HL-60 (cell line): Measurements from ENCODE around the gene ADAMTS2.

Source experiments
- DNase-seq, 2 experiments: peaks; one replicate each; pipeline ENCODE4 v3.0.0-alpha.2; 2010 to 2020; ENCODE audit warnings: low read depth in 1 of 2, low spot score in 1 of 2
- H3K27ac ChIP-seq: fragments of 250-450 bp; sonication (Bioruptor Pico); replicated peaks from 2 replicates; pipeline ENCODE4 v1.5.1; 2020; ENCODE audit warnings: mild to moderate bottlenecking, moderate library complexity
- H3K27me3 ChIP-seq: fragments of 250-450 bp; sonication (Bioruptor Pico); 2 replicates; pipeline ENCODE4 v1.5.1; 2021; ENCODE audit warnings: mild to moderate bottlenecking, moderate library complexity; ENCODE audit not compliant: insufficient read depth, poor library complexity, severe bottlenecking
- H3K4me3 ChIP-seq: replicated peaks from 2 replicates; pipeline ENCODE4 v1.5.1; 2011; ENCODE audit warnings: mild to moderate bottlenecking, control low read depth, low read length; ENCODE audit not compliant: insufficient read depth
- CTCF ChIP-seq: IDR thresholded peaks from one replicate; pipeline ENCODE4 v1.5.1; 2011; ENCODE audit warnings: low read length, control low read depth, inconsistent platforms; ENCODE audit not compliant: insufficient read depth
- GABPA ChIP-seq: IDR thresholded peaks from 2 replicates; pipeline ENCODE4 v1.6.1; 2012; ENCODE audit warnings: low read depth
- POLR2AphosphoS5 ChIP-seq: IDR thresholded peaks from 2 replicates; pipeline ENCODE4 v1.6.1; 2012; ENCODE audit warnings: low read depth
- SPI1 ChIP-seq: IDR thresholded peaks from 2 replicates; pipeline ENCODE4 v1.6.1; 2012; ENCODE audit warnings: low read depth, mild to moderate bottlenecking, borderline replicate concordance
- TF ChIP-seq, protein P1 (sequence below): IDR thresholded peaks from 2 replicates; pipeline ENCODE4 v1.6.1; 2012; ENCODE audit warnings: low read depth; ENCODE audit not compliant: insufficient replicate concordance

Gene ADAMTS2

DNA sequence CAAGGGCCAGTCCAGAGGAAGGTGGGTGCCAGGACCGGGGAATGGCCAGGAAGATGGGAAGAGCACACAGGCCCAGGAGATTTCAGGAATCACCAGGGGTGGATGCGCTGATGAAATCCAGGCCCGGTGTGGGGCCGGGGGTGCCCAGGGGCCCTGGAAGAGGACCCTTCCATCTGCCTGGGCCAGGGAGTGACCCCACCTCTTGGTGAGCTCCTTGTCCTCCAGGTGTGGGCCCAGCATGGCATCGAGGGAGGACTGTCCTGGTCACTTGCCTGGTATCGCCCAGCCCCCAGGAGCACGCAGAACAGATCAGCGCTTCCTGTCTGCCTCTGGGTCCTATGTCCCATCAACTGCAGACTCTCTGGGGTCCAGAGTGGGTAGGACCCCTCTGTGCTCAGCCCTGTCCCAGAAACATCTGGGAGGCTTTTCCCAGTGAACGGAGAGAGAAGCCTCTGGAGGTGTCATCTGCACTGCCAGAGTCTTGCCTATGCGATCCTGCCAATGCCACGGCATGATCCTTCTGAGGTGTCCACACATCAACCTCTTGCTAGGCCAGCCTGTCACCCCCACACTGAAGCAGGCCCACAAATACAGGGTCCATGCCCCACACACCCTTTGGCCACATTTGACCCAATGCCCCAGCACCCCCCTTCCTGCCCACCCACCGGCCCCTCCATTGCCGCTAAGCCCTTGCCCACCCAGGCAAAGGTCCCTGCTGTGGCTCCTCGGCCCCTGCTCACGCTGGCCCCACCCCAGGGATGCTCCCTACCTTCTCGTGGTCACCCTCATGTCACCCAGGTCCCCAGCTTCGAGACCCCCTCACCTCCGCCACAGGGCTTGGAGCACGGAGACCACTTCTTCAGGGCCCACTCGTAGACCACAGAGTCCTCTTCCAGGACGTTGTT is 217.9 kb downstream of the ADAMTS2 start:
- Histone ChIP-seq H3K27ac (no peak overlapping the region), H3K27me3 (no peaks in the 10 kb centered on the region), H3K4me3 (no peak overlapping the region)
- TF ChIP-seq POLR2AphosphoS5 (no peak), GABPA (no peak), SPI1 (no peak), CTCF (no peak)
- TF ChIP-seq, protein P1, sequence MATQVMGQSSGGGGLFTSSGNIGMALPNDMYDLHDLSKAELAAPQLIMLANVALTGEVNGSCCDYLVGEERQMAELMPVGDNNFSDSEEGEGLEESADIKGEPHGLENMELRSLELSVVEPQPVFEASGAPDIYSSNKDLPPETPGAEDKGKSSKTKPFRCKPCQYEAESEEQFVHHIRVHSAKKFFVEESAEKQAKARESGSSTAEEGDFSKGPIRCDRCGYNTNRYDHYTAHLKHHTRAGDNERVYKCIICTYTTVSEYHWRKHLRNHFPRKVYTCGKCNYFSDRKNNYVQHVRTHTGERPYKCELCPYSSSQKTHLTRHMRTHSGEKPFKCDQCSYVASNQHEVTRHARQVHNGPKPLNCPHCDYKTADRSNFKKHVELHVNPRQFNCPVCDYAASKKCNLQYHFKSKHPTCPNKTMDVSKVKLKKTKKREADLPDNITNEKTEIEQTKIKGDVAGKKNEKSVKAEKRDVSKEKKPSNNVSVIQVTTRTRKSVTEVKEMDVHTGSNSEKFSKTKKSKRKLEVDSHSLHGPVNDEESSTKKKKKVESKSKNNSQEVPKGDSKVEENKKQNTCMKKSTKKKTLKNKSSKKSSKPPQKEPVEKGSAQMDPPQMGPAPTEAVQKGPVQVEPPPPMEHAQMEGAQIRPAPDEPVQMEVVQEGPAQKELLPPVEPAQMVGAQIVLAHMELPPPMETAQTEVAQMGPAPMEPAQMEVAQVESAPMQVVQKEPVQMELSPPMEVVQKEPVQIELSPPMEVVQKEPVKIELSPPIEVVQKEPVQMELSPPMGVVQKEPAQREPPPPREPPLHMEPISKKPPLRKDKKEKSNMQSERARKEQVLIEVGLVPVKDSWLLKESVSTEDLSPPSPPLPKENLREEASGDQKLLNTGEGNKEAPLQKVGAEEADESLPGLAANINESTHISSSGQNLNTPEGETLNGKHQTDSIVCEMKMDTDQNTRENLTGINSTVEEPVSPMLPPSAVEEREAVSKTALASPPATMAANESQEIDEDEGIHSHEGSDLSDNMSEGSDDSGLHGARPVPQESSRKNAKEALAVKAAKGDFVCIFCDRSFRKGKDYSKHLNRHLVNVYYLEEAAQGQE: no peak
- no peak for DNase-seq

DNA sequence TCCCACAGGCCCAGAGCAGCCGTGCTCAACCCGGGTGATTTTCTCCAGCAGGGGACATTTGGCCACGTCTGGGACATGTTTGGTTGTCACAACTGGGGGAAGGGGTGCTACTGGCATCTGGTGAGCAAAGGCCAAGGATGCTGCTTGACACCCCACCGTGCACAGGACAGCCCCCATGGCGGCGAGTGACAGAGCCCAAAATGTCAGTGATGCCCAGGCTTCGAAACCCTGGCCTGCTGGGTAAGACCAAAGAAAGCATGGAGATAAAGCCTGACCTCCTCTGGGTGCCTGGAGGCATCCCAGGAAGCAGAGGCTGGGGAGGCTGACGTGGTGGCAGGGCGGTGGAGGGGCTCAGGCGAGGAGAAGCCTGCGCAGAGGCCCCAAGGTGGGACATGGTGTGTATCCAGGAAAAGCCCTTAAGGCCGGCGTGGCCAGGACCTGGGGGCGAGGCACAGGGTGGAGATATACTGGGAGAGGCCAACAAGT is 218.7 kb downstream of the ADAMTS2 start:
- no peak for DNase-seq
- TF ChIP-seq, protein P1: no peak
- TF ChIP-seq POLR2AphosphoS5: no peak
- no peak for TF ChIP-seq SPI1
- no peak for TF ChIP-seq GABPA
- no peak for TF ChIP-seq CTCF
- H3K27ac ChIP-seq: no peak overlapping the region
- no peaks in the 10 kb centered on the region for H3K27me3 ChIP-seq
- no peak overlapping the region for H3K4me3 ChIP-seq

DNA sequence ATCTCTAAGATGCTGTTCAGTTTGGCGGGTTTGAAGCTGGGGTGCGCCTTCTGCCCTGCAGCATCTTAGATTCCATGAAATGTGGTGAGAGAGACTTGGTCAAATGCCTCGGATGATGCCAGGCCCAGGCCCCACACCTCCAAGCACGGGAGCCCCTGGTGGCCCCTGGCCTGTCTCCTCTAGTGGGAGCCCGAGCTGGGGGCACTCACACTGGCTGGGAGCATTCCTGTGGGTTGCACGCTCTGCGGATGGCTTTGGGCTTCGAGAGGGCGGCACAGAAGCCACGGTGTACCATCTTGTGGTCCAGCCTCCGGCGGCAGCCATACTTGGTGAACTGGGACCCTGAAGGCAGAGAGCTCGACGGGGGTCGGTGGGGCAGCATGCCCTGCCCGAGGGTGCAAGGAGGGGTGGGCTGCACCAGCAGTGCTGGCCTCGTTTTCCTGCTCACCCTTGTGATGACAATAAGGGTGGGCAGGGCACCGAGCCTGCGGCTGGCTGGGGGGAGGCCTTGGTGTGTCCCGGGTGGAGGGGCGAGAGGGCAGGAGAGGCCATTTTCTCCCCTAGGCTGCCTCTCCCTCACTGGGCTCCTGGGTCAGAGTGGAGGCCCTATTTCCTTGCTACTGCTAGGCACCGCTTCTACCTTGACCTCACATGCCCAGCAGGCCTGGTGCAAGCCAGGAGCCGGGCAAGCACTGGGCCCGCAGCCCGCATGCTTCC is 219.3 kb downstream of the ADAMTS2 start:
- DNase-seq: no peak
- Histone ChIP-seq H3K27ac (no peak overlapping the region), H3K4me3 (no peak overlapping the region), H3K27me3 (no peaks in the 10 kb centered on the region)
- TF ChIP-seq POLR2AphosphoS5 (no peak), GABPA (no peak), SPI1 (no peak), CTCF (no peak)
- TF ChIP-seq, protein P1: no peak
